HepG2 (cell line): ENCODE data around the gene PSMA7. TPM values are rescaled to one million over a fixed set of nuclear protein-coding genes. Genes with fewer than 3 reads are reported as not detected.

Source experiments
- ATF1 ChIP-seq: IDR thresholded peaks from 2 replicates; pipeline ENCODE4 v1.6.1; 2016; ENCODE audit warnings: mild to moderate bottlenecking, control low read depth
- BRCA1 ChIP-seq: sonication (generic); formaldehyde crosslinking; IDR thresholded peaks from 2 replicates; pipeline ENCODE4 v1.4.0; 2020; ENCODE audit warnings: missing genetic modification reagents
- CHD2 ChIP-seq: IDR thresholded peaks from 2 replicates; pipeline ENCODE4 v1.6.1; 2011; ENCODE audit warnings: low read depth, low read length, improper control_type of control experiment
- DR1 ChIP-seq: sonication (generic); formaldehyde crosslinking; IDR thresholded peaks from 2 replicates; pipeline ENCODE4 v1.8.0; 2021; ENCODE audit warnings: mild to moderate bottlenecking, missing genetic modification reagents, inconsistent platforms
- GATA4 ChIP-seq: sonication (generic); IDR thresholded peaks from 2 replicates; pipeline ENCODE4 v1.6.1; 2016; ENCODE audit warnings: antibody characterized with exemption, low read depth, borderline replicate concordance
- GTF2F1 ChIP-seq: fragments of 150-350 bp; IDR thresholded peaks from 2 replicates; pipeline ENCODE4 v1.6.1; 2014; ENCODE audit warnings: low read length
- GZF1 ChIP-seq: sonication (generic); formaldehyde crosslinking; IDR thresholded peaks from 2 replicates; pipeline ENCODE4 v1.5.1; 2020; ENCODE audit warnings: mild to moderate bottlenecking, missing genetic modification reagents
- JDP2 ChIP-seq: sonication (generic); formaldehyde crosslinking; IDR thresholded peaks from 2 replicates; pipeline ENCODE4 v1.8.1; 2022; ENCODE audit warnings: missing genetic modification reagents, borderline replicate concordance
- KMT2A ChIP-seq: sonication (generic); formaldehyde crosslinking; IDR thresholded peaks from 2 replicates; pipeline ENCODE4 v1.4.0; 2020; ENCODE audit warnings: missing genetic modification reagents
- PRMT3 ChIP-seq: sonication (generic); formaldehyde crosslinking; IDR thresholded peaks from 2 replicates; pipeline ENCODE4 v1.8.1; 2022; ENCODE audit warnings: low read depth, mild to moderate bottlenecking, moderate library complexity, missing genetic modification reagents, borderline replicate concordance
- RARA ChIP-seq: IDR thresholded peaks from 2 replicates; pipeline ENCODE4 v1.6.1; 2016; ENCODE audit warnings: missing genetic modification reagents, missing compliant biosample characterization
- XBP1 ChIP-seq: sonication (generic); formaldehyde crosslinking; IDR thresholded peaks from 2 replicates; pipeline ENCODE4 v1.5.0; 2020; ENCODE audit warnings: missing genetic modification reagents
- ZNF552 ChIP-seq: sonication (generic); formaldehyde crosslinking; IDR thresholded peaks from 2 replicates; pipeline ENCODE4 v1.9.0; 2022; ENCODE audit warnings: missing genetic modification reagents, mild to moderate bottlenecking, borderline replicate concordance
- ZNF616 ChIP-seq: sonication (generic); formaldehyde crosslinking; IDR thresholded peaks from 2 replicates; pipeline ENCODE4 v1.5.0; 2020; ENCODE audit warnings: low read depth, mild to moderate bottlenecking, missing genetic modification reagents
- ZNF672 ChIP-seq: sonication (generic); formaldehyde crosslinking; IDR thresholded peaks from 2 replicates; pipeline ENCODE4 v1.8.1; 2022; ENCODE audit warnings: missing genetic modification reagents
- ZNF746 ChIP-seq: sonication (generic); formaldehyde crosslinking; IDR thresholded peaks from 2 replicates; pipeline ENCODE4 v1.8.0; 2022; ENCODE audit warnings: mild to moderate bottlenecking, missing genetic modification reagents
- ZNF768 ChIP-seq: sonication (generic); formaldehyde crosslinking; IDR thresholded peaks from 2 replicates; pipeline ENCODE4 v1.4.0; 2020; ENCODE audit warnings: missing genetic modification reagents
- ZNF782 ChIP-seq: sonication (generic); formaldehyde crosslinking; IDR thresholded peaks from 2 replicates; pipeline ENCODE4 v1.4.0; 2020; ENCODE audit warnings: missing genetic modification reagents, mild to moderate bottlenecking, borderline replicate concordance
- polyA plus RNA-seq, 8 experiments: library from polyadenylated mRNA; depleted of rRNA in 3 of 8; stranded (reverse) in 7 of 8; unstranded in 1 of 8; fragments of >200 nt; fragmentation: Illumina TruSeq in 4 of 8; extraction: Trizol in 4 of 8; gene quantifications; 2 replicates each; pipeline versions ENCODE4 v1.2.1 to v1.2.3, GENCODE V29; 2011 to 2016; ENCODE audit warnings: low read depth in 4 of 8, missing spikeins in 1 of 8, mixed read lengths in 1 of 8; ENCODE audit not compliant: insufficient read depth in 1 of 8
- total RNA-seq, 5 experiments: library from RNA; depleted of rRNA; stranded (reverse); fragments of >200 nt; fragmentation: Illumina TruSeq; extraction: Trizol; gene quantifications; 2 replicates each; pipeline ENCODE4 v1.2.3, GENCODE V29; 2016; ENCODE audit warnings: low read depth in 1 of 5
- TF ChIP-seq, protein P1 (sequence below): IDR thresholded peaks from 2 replicates; pipeline ENCODE4 v1.6.1; 2016; ENCODE audit warnings: low read depth, borderline replicate concordance
- TF ChIP-seq, protein P2 (sequence below), 2 experiments: IDR thresholded peaks; 2 replicates each; pipeline ENCODE4 v1.6.1; 2011 to 2012; ENCODE audit warnings: low read length in 2 of 2, borderline replicate concordance in 1 of 2, low read depth in 1 of 2, mild to moderate bottlenecking in 1 of 2, moderate library complexity in 1 of 2
- TF ChIP-seq, protein P3 (sequence below): sonication (generic); formaldehyde crosslinking; IDR thresholded peaks from 2 replicates; pipeline ENCODE4 v1.9.0; 2021; ENCODE audit warnings: missing genetic modification reagents, borderline replicate concordance
- TF ChIP-seq, protein P4 (sequence below): sonication (generic); formaldehyde crosslinking; IDR thresholded peaks from 2 replicates; pipeline ENCODE4 v1.5.0; 2020; ENCODE audit warnings: missing genetic modification reagents

PSMA7 gene
- total and polyA plus RNA-seq, 2 of the 13 experiments (the other 11 are each of a cell fraction or from before 2014, with no cell fraction given), result 531 to 631 TPM

DNA sequence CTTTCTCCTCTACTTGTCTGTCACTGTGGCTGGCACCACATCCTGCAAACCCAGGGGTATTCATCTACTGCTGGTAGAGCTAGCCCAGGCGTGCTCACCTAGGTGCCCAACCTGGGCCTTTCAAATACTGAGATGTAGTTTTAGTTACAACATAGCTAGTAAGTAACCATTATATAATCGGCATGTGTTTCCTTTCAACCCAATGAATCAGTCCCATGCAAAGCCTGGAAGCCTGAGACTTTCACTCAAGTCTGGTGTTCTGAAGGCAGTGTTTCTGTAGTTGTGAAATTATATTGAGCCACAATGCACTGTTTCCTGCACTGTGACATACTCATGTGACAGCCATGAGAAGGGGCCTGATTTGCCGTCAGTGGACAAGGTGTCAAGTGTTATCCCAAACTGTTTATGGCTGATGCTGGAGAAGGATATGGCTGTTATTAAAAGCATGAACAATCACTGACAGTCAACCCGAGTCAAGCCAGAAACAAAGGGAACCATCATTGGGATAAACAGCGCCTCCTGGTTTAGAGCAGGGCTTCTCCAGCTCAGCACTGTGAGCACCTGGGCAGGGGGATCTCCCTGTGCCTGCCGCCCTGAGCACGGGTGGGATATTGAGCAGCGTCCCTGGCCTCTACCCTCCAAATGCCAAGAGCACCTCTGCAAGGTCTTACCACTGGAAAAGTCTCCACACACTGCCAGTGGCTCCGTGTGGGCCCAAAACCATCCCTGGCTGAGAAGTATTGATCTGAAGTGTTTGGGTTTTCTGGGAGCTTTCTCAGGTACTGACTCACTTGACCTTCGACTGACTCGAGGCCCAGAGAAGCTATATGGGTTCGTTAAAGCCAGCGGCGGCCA is 1.6 kb downstream of the PSMA7 start (continued):
- TF ChIP-seq ZNF768 (CRISPR knock-in tag) (peak; percentile 27; the same call in 1 of the 2 replicates), CHD2 (no peak), ZNF746 (CRISPR knock-in tag) (no peak), JDP2 (CRISPR knock-in tag) (no peak), GATA4 (no peak), ZNF672 (CRISPR knock-in tag) (no peak), BRCA1 (CRISPR knock-in tag) (no peak), PRMT3 (CRISPR knock-in tag) (no peak), RARA (CRISPR knock-in tag) (peak; percentile 47; the same call in 1 of the 2 replicates), ZNF616 (CRISPR knock-in tag) (0 out of 2 replicates have a peak, but pooled peaks have one; percentile 67), XBP1 (CRISPR knock-in tag) (no peak), DR1 (CRISPR knock-in tag) (no peak), ATF1 (CRISPR knock-in tag) (no peak), ZNF552 (CRISPR knock-in tag) (no peak), ZNF782 (CRISPR knock-in tag) (no peak), GZF1 (CRISPR knock-in tag) (no peak), KMT2A (no peak; the same call in 1 of the 2 replicates), GTF2F1 (no peak)
- TF ChIP-seq, protein P1, sequence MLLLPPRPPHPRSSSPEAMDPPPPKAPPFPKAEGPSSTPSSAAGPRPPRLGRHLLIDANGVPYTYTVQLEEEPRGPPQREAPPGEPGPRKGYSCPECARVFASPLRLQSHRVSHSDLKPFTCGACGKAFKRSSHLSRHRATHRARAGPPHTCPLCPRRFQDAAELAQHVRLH, result no peak; the same call in 1 of the 2 replicates
- TF ChIP-seq, protein P2, sequence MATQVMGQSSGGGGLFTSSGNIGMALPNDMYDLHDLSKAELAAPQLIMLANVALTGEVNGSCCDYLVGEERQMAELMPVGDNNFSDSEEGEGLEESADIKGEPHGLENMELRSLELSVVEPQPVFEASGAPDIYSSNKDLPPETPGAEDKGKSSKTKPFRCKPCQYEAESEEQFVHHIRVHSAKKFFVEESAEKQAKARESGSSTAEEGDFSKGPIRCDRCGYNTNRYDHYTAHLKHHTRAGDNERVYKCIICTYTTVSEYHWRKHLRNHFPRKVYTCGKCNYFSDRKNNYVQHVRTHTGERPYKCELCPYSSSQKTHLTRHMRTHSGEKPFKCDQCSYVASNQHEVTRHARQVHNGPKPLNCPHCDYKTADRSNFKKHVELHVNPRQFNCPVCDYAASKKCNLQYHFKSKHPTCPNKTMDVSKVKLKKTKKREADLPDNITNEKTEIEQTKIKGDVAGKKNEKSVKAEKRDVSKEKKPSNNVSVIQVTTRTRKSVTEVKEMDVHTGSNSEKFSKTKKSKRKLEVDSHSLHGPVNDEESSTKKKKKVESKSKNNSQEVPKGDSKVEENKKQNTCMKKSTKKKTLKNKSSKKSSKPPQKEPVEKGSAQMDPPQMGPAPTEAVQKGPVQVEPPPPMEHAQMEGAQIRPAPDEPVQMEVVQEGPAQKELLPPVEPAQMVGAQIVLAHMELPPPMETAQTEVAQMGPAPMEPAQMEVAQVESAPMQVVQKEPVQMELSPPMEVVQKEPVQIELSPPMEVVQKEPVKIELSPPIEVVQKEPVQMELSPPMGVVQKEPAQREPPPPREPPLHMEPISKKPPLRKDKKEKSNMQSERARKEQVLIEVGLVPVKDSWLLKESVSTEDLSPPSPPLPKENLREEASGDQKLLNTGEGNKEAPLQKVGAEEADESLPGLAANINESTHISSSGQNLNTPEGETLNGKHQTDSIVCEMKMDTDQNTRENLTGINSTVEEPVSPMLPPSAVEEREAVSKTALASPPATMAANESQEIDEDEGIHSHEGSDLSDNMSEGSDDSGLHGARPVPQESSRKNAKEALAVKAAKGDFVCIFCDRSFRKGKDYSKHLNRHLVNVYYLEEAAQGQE (IDR thresholded peaks at IDR 0.05; ENCODE audit: borderline replicate concordance in 1 of 2, low read depth in 1 of 2, low read length in 2 of 2), result no peak
- TF ChIP-seq, protein P3, sequence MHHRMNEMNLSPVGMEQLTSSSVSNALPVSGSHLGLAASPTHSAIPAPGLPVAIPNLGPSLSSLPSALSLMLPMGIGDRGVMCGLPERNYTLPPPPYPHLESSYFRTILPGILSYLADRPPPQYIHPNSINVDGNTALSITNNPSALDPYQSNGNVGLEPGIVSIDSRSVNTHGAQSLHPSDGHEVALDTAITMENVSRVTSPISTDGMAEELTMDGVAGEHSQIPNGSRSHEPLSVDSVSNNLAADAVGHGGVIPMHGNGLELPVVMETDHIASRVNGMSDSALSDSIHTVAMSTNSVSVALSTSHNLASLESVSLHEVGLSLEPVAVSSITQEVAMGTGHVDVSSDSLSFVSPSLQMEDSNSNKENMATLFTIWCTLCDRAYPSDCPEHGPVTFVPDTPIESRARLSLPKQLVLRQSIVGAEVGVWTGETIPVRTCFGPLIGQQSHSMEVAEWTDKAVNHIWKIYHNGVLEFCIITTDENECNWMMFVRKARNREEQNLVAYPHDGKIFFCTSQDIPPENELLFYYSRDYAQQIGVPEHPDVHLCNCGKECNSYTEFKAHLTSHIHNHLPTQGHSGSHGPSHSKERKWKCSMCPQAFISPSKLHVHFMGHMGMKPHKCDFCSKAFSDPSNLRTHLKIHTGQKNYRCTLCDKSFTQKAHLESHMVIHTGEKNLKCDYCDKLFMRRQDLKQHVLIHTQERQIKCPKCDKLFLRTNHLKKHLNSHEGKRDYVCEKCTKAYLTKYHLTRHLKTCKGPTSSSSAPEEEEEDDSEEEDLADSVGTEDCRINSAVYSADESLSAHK (CRISPR knock-in tag), result no peak
- TF ChIP-seq, protein P4, sequence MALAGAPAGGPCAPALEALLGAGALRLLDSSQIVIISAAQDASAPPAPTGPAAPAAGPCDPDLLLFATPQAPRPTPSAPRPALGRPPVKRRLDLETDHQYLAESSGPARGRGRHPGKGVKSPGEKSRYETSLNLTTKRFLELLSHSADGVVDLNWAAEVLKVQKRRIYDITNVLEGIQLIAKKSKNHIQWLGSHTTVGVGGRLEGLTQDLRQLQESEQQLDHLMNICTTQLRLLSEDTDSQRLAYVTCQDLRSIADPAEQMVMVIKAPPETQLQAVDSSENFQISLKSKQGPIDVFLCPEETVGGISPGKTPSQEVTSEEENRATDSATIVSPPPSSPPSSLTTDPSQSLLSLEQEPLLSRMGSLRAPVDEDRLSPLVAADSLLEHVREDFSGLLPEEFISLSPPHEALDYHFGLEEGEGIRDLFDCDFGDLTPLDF (CRISPR knock-in tag), result no peak
